Hepatocyte (in vitro differentiated cells): ENCODE measurements around the gene SMNDC1.

Experiments used
- EZH2 ChIP-seq: fragments of 200-600 bp; sonication (generic); IDR thresholded peaks from 2 replicates; pipeline ENCODE4 v1.6.1; 2016; ENCODE audit warnings: antibody characterized with exemption, mild to moderate bottlenecking, borderline replicate concordance
- EZH2phosphoT487 ChIP-seq: fragments of 200-600 bp; sonication (generic); IDR thresholded peaks from one replicate; pipeline ENCODE4 v1.6.1; 2018; ENCODE audit warnings: antibody characterized with exemption, mild to moderate bottlenecking, low read depth, moderate library complexity; ENCODE audit not compliant: unreplicated experiment, severe bottlenecking
- TF ChIP-seq, protein P1 (sequence below): fragments of 200-600 bp; sonication (generic); IDR thresholded peaks from 2 replicates; pipeline ENCODE4 v1.5.1; 2016; ENCODE audit warnings: antibody characterized with exemption, mild to moderate bottlenecking; ENCODE audit not compliant: poor library complexity

- TF ChIP-seq EZH2 (no peak), EZH2phosphoT487 (no peak)
- TF ChIP-seq, protein P1, sequence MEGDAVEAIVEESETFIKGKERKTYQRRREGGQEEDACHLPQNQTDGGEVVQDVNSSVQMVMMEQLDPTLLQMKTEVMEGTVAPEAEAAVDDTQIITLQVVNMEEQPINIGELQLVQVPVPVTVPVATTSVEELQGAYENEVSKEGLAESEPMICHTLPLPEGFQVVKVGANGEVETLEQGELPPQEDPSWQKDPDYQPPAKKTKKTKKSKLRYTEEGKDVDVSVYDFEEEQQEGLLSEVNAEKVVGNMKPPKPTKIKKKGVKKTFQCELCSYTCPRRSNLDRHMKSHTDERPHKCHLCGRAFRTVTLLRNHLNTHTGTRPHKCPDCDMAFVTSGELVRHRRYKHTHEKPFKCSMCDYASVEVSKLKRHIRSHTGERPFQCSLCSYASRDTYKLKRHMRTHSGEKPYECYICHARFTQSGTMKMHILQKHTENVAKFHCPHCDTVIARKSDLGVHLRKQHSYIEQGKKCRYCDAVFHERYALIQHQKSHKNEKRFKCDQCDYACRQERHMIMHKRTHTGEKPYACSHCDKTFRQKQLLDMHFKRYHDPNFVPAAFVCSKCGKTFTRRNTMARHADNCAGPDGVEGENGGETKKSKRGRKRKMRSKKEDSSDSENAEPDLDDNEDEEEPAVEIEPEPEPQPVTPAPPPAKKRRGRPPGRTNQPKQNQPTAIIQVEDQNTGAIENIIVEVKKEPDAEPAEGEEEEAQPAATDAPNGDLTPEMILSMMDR = no peak
Observed at GRCh38 chr10:110343947-110344346, 39.2 kb upstream of the SMNDC1 start.
